DMS114 treated with DMSO at 0.1 percent for 48 hours (cell line): Measurements from ENCODE around the gene RBPJ.
"Not testable (repeated sequence)": the region's sequence is repeated elsewhere in the genome, so short reads cannot be mapped to it uniquely, and the experiment has no call there.

Experiments
- DNase-seq: peaks from one replicate; lab custom pipeline; 2025; ENCODE audit not compliant: unreplicated experiment; lab: John Stamatoyannopoulos, UW

Gene RBPJ

DNA sequence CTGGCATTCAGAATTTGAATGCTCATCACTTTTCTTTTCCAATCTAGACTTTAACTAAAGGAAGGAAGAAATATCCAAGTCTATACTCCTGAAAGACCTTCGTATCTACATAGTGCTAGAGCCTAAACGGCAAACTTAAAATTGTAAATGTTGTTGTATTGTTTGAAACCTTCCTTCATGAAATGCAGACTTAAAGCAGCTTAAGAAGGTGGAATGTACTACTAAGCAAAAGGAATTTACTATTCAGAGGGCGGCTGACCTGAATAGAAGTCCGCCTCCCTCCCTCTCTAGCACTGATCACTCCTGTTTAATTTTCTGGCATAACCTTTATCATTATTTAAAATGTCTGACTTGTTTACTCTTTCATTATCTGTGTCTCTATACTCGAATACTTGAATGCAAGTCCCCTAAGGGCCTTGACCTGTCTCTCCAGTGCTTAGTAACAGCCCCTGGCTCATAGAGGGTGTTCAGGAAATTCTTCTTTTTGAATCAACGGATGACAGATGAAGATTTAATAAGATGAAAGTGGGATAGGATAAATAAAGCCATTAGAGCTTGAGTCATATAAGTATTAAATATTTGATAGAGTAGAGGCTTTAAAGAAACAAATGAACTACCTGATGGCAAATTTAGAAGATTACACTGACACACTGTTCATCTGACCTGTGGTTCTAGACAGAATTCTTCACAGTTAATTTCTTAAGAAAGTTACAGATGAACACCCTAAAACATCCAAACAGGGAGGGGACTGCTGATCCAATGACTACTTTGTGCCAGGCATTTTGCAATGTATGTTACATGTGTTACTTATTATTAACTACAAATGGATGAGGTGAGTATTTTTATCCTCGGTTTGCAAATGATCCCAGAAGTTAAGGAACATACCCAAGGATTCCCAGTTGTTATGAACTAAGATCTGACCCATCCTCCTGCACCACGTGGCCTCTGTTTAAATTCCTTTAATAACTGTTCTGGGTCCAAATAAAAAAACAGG lies 20.2 kb upstream of the RBPJ start:
- no peak for DNase-seq

DNA sequence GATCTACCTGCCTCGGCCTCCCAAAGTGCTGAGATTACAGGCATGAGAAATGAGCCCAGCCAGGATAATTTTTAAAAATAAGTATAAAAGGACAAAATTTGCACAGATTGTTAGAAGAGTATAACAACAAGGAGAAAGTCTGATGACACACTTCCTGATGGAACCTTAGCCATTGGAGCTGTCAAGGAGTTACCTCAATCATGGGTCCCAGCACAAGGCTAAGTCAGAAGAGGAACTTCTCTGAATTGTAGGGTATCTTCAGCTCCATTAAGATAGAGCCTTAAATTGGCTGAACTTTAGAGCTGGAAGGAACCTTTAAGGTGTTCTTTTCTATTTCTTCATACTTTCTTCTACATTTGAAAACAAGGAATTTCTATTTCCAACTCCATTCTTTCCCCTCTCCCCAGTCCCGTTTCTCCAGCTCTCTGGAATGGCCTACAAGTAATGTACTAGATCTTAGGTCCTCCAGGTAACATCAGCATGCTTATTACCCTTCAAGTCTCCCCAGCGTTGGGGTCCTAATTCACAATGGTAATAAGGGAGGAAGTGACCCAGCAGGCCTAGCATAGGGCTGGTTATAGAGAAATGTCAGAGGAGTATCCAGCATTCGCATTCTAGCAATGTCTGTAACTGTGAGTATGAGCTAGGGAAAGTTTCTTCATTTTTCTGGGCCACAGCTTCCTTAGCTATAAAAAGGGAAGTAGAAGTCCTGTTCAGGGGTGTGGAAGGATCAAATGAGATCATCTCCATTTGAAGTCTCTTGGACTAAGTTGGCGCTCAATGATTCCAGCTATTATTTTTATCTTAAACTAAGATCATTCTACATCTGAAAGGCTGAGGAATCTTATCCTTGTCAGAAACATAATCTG lies 18.5 kb upstream of the RBPJ start:
- DNase-seq = no peak

DNA sequence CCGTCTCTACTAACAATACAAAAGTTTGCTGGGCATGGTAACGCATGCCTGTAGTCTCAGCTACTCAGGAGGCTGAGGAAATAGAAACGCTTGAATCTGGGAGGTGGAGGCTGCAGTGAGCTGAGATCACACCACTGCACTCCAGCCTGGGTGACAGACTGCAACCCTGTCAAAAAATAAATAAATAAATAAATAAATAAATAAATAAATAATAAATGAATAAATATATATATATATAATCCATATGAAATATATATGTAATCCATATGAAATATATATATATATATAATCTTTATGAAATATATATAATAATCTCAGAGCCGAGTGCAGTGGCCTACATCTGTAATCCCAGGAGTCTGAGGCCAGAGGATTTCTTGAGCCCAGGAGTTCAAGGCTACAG lies 17.8 kb upstream of the RBPJ start:
- no peak for DNase-seq

DNA sequence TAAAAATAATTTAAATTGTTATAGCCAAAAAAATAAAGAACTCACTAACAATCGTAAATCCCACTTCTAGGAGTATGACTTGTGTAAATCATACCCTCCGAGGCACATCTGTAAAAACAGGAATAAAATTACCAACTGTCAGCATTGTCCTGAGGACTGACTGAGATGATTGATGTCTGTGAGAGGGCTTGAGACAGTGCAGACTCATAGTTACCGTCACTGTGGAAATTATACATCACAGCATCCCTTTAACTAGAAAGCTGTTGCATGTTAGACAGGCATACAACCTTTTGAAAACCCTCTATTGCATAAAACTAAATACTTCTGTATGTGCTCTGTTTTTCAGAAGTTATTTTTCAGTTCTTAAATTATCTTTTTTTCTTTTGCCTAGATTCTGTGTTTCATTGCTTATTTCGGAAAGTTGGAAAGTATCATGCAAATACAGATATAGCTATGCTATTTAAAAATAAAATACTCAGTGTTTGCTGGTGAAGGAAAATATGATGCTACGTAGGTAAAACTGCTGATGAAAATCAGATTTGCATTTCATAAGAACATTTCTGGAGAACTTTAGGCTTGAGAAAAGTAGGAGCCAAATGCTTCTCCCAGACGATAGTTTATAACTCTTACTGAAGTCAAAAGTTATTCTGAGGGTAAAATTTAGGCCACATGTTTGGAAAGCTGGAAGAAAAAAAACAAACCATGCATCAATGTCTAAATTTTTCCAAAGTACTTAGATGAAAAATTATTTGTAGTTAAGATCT lies 13.6 kb upstream of the RBPJ start:
- no peak for DNase-seq

DNA sequence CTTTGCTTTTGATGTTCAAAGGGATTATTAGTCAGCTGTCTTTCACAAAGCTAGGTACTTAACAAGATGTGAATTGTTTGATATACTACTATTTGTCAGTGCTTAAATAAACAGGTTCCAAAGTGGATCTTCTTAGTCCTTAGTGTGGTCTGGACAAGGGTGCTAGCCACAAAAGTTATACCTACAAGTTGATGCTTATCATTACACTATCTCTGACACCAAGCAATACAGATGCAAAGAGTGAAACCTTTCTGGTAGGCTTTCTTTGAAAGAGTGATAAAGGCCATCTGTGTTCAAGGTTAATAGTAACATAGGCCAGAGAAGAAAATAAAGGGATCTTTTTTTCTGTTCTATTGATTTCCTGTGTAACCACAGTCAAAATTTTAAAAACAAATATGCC lies 12.2 kb upstream of the RBPJ start:
- no peak for DNase-seq

DNA sequence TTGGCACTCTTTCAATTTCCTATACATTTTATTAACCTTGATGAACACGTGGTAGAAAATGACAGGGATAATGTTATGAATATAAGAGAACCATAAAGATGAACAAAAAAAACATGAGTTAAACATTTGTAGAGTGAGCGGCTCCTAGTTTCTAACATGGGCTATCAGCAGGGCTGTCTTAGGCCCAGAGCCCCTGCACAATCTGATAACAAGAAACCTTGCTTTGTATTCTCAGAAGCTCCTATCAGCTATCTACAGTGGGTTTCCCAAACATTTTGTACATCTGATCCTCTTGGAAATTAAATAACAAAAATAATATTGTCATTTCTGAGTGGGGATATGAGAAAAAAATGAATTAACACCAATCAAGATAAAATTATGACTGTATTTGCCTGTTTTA lies 10.6 kb upstream of the RBPJ start:
- DNase-seq = no peak

DNA sequence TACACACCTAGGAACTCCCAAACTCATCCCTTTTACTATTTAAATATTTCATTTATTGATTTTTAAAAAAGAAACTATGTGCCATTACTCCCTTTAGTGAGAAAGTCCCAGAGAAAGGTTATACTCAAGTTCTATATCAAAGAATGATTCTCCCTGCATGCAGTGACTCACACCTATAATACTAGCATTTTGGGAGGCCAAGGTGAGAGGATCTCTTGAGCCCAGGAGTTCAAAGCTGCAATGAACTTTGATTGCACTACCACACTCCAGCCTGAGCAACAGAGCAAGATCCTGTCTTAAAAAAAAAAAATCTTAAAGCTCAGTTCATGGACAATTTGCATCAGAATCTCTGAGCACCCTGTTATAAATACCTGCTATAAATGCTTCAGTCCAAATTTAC lies 9.2 kb upstream of the RBPJ start:
- no peak for DNase-seq

DNA sequence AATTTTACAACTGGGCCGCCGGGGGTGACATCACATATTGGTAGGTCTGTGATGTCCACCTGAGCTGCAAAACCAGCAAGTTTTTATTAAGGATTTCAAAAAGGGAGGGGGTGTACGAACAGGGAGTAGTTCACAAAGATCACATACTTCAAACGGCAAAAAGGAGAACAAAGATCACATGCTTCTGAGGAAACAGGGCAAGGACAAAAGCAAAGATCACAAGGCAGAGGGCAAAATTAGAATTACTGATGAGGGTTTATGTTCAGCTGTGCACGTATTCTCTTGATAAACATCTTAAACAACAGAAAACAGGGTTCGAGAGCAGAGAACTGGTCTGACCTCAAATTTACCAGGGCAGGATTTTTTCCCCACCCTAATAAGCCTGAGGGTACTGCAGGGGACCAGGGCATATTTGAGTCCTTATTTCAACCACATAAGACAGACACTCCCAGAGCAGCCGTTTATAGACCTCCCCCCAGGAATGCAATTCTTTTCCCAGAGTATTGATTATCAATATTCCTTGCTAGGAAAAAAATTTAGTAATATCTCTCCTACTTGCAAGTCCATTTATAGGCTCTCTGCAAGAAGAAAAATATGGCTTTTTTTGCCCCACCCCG lies 5.4 kb upstream of the RBPJ start:
- not testable (repeated sequence) for DNase-seq

DNA sequence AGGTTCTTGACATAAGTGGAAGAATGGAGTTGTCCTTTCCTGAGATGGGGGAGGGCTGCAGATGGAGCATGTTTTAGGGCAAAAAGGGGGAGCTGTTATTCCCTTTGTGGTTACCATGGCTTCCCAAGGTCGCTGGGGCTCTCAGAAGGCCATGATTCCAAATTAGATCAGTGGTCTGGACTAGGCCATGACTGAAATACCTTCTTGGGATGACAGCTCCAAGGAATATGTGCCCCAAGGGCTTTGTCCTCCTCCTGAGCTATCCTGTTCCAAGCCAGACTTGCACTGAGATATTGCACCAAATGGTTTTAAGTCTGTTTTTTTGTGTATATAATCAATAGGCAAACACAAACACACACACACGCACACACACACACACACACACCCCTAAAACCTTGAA lies 3.0 kb upstream of the RBPJ start:
- DNase-seq = no peak

DNA sequence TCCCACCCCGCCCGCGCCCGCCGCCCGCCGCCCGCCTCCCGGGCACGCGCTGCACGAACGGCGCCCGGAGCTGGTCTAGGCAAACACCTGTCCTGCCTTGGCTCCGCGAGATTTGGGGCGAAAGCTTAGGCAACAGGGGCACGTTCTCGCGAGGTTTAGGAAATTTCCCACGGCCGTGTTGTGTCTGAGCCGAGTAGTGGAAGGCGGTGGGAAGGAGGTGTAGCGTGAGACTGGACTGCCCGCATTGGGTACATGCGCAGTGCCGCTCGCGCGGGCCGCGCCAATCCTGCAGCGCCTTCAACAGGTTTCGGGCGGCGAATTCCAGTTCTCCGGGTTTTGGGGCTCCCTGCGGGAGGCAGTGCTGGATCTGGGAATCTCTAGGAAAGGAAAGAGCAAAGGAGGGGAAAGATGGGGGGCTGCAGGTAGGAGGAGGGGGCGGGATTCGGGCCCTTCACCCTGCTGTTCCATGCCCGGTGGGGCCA lies 1.3 kb upstream of the RBPJ start:
- peak; percentile 92 for DNase-seq

DNA sequence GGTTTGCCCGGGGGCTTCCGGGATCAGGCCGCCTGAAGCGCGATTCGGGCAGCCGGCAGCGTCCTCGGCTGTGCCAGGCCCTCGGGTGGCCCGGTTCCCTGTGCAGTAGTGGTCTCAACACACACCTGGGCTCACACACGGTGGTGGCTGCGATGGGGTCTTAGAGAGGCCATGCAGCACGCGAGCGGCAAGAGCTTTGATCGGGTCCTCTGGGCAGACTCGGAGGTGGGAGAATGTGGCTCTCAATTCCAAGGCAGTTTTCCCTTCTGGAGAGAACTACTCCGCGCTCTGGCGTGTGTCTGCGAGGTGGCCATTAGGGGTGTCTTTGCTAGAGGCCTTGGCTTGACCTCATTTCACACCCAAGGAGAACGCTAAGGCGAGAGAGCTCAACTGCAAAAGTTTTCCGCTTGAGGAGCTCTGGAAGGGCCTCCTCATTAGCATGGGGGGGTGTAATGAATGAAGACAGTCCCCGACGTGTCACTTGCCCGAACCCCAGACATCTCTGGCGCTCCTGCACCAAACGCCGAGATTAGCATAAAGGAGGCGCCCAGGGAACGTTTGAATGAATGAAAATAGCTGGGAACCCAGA lies 771 bp upstream of the RBPJ start:
- DNase-seq = no peak

DNA sequence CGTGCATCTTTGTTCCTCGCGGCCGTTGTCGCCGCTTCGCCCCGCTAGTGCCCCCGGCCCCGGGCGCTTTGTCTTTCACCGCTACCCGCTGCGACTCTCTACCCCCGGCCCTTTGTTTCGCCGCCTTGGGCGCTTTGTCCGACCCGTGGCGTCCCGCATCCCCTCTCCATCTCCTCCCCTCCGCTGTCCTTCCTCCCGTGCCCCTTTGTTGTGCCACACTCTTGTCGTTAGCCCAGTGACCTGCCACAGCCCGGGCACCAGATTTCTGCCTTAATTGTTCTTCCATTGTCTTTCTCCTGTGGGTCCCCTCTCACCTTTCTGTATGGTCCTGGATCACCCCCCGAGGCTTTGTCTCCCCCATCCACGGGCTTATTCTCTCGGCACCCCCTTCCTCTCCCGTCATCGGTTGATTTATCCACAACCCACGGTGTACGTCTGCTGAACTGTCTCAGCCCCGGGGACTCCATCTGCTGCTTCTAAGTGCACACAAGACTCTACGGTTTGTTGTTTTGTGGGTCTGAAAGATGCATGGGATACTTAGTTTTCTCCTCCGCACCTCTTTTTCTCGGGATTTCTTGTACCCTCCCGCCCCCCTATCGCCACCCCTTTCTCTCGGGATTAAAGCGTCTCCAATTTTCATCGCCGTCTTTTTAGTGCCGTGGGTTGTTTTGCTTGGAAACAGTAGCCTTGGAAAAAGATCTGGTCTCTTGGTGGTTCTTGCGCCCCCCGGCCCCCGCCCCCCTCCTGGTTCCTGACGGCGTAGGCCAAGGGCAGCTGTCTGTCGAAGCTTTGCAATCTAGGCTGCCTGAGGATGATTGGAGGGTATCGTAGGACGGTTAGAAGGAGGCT lies 783 bp downstream of the RBPJ start:
- DNase-seq = no peak

DNA sequence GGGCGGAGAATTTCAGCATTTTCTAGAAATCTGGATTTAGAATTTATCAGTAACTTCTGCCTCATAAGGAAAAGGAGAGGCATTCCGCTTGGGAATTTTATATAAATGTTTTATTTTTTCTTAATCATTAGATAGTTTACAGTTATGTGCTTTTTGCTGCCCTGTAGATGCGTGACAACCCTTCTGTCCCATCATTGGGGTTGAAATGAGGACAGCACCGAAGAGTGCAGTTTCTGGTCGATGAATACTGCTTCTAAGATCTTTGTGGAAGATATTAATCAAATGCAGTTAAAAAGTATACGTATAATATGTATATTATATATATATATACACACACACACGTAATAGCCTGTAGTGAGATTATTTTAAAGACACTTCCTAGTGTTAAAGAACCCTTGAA lies 1.5 kb downstream of the RBPJ start:
- no peak for DNase-seq

DNA sequence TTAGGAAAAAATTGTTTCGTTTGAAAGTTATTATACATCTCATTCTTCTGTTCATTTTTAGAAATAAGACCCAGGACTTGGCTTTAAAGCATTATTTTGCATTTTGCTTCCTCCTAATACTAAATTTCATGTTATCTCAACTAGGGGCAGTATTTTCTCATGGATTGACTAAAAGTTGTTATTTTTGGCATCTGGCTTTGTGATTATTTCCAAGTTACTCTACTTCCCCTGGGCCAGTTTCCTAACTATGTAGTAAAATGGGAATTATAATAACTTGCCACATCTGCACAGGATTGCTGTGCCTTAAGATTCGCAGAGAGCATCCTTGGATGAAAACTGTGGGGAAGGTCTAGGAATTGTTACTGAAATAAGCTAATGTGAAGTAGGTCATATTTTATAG lies 3.0 kb downstream of the RBPJ start:
- no peak for DNase-seq

DNA sequence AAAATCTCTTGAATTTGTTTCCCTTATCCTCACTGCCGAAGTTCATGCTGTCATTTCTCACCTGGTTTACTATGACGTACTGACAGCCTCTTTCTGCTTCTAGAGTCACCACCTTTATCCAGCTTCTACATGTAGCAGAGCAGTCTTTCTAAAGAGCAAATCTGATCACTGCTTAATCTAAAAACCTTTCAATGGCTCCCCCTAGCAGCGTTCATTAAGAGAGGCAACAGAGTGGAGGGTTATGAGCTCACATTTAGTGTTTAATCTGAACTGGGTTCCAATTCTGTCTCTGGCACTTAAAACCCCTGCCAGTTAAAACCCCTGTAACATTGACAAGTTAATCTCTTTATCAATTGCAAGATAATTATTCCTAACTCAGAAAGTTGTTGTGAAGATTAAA lies 4.4 kb downstream of the RBPJ start:
- DNase-seq = peak; percentile 7

DNA sequence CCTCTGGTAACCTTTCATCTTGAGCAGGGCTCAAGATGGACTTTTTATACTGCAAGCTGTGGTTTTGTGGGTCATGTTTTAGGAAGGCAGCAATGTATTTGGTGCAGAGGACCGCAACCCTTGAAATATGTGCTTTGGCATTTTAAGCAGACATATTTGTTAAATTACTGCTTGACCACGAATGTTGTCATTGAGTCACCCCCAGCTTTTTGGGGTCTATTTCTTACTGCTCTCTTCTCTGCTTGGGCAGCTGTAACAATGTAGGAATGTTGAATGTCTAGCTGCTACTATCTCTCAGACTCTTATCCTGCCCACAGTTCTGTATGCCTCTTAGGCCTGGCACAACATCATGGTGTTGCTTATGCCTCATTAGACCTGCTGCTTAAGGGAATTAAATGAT lies 6.0 kb downstream of the RBPJ start:
- DNase-seq = no peak

DNA sequence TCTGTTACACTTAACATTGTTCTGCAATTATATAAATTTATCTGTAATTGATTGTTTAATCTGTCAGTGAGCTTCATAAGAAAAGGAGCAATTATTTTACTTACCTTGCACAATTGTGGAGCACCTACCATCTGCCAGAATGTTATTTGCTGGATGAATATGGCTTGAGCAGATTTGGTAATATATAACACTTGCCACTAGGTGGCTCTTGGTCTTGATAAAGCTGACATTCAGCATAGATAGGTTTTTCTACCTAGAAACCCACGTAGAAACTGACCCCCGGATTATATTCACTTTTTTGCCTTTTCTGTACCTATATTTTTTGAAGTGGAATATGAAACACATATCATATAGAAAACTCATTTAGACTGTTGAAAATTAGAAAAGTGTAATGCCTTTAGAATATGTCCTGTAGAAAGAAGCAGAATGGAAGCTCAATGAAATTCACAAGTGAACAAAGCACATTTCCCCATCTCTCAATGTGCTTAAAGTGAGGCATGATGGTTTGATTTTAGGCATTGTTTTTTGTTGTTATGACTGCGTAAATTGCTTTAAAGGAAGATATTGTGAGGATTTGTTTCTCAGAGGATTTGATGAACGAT lies 9.5 kb downstream of the RBPJ start:
- peak; percentile 42 for DNase-seq

DNA sequence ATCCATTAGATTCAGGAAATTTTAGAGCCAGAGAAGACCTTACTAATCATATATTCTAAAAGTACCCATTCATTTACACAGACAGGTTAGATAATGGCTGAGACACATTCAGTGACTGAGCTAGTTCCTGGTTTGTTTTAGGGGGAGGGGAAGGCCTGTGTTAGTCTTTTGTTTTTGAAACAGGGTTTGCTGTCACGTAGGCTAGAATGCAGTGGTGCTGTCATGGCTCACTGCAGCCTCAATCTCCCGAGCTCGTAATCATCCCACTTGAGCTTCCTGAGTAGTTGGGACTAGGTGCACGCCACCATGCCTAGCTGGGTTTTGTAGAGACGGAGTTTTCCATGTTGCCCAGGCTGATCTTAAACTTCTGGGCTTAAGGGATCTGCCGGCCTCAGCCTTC lies 10.1 kb downstream of the RBPJ start:
- DNase-seq = no peak

DNA sequence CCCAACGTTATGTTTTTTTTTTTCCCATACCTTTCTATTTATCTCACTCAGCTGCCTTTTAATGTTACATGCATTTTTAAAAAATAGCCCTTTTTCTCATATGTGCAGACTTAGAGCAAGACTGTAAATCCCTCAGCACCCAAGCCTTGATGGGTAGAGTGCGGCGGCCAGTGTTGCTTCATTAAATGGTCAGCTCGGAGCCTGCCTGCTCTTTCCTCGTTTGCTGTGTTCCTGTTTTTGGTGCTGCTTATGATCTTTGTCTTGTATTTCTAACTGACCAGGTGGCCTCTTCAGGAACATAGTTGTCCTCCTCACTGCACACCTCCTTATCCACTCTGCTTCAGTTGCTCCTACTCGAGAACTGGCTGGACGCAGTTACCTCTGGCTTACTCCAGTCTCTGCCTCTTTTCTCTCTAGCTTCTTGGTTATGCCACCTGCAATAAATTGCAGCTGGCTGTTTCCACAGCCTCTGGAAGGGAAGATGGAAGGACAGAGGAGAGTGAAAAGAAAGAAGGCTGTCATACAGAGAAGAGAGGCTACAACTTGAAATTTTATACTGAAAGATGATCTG lies 10.7 kb downstream of the RBPJ start:
- no peak for DNase-seq
